H1 (cell line): ENCODE measurements around the gene COL5A1. TPM values are rescaled to one million over a fixed set of nuclear protein-coding genes. Genes with fewer than 3 reads are reported as not detected.

ENCODE experiments used
- CTCF ChIA-PET: fragments of 300-600 bp; sonication (Branson Sonifier 250); formaldehyde crosslinking; loops from one replicate; lab custom pipeline; 2021; ENCODE audit not compliant: partially characterized antibody; lab: Charles Lee
- POLR2A ChIA-PET: fragments of 300-600 bp; sonication (Branson Sonifier 250); formaldehyde crosslinking; loops from one replicate; lab custom pipeline; 2021; ENCODE audit warnings: inconsistent platforms; ENCODE audit not compliant: partially characterized antibody; lab: Charles Lee
- DNase-seq, 2 experiments: peaks; one replicate each; pipeline versions ENCODE4 v3.0.0 to v3.0.0-alpha.2; 2010 to 2022; ENCODE audit warnings: low spot score in 2 of 2, low read depth in 1 of 2, mixed read lengths in 1 of 2
- FAIRE-seq: peaks from 2 replicates; lab custom pipeline; 2011; peaks lifted over from hg19 to GRCh38; lab: Jason Lieb, UNC
- H2AFZ ChIP-seq: 2 replicates; pipeline ENCODE4 v1.8.1; 2012; ENCODE audit warnings: low read length, inconsistent platforms
- H2AK5ac ChIP-seq: 2 replicates; pipeline ENCODE4 v1.6.1; 2013; ENCODE audit warnings: low read depth, low read length
- H2BK120ac ChIP-seq: replicated peaks from 2 replicates; pipeline ENCODE3; 2013; ENCODE audit warnings: low read depth, low read length, inconsistent platforms
- H2BK12ac ChIP-seq: 2 replicates; pipeline ENCODE4 v1.6.1; 2013; ENCODE audit warnings: low read depth, low read length
- H2BK15ac ChIP-seq: 2 replicates; pipeline ENCODE4 v1.6.1; 2013; ENCODE audit warnings: low read length
- H2BK20ac ChIP-seq: 2 replicates; pipeline ENCODE4 v1.6.1; 2013; ENCODE audit warnings: low read length
- H2BK5ac ChIP-seq: 2 replicates; pipeline ENCODE4 v1.6.1; 2013; ENCODE audit warnings: low read depth, low read length
- H3K14ac ChIP-seq: 2 replicates; pipeline ENCODE4 v1.6.1; 2013; ENCODE audit warnings: inconsistent platforms; ENCODE audit not compliant: insufficient read length
- H3K18ac ChIP-seq: 2 replicates; pipeline ENCODE4 v1.6.1; 2013; ENCODE audit warnings: low read length; ENCODE audit errors: extremely low read depth
- H3K23ac ChIP-seq: 2 replicates; pipeline ENCODE4 v1.6.1; 2013; ENCODE audit warnings: inconsistent platforms; ENCODE audit not compliant: insufficient read length
- H3K23me2 ChIP-seq: 2 replicates; pipeline ENCODE4 v1.6.1; 2013; ENCODE audit warnings: low read depth, low read length
- H3K27ac ChIP-seq: 2 replicates; pipeline ENCODE4 v1.6.1; 2011; ENCODE audit warnings: low read depth, low read length, inconsistent platforms
- H3K27me3 ChIP-seq, 4 experiments: replicated peaks in 1 of 4; 1 replicate in 1 of 4; 2 replicates in 3 of 4; pipeline versions ENCODE4 v1.6.1 to v1.8.1; 2011 to 2013; ENCODE audit warnings: low read length in 3 of 4, mild to moderate bottlenecking in 3 of 4, inconsistent platforms in 2 of 4, mixed read lengths in 2 of 4, moderate library complexity in 1 of 4; ENCODE audit not compliant: control insufficient read depth in 3 of 4, insufficient read depth in 3 of 4; ENCODE audit errors: extremely low read depth in 1 of 4
- H3K36me3 ChIP-seq, 4 experiments: 2 replicates each; pipeline versions ENCODE4 v1.6.1 to v1.8.1; 2011 to 2013; ENCODE audit warnings: mild to moderate bottlenecking in 4 of 4, low read length in 3 of 4, moderate library complexity in 2 of 4, control low read depth in 1 of 4, inconsistent platforms in 1 of 4; ENCODE audit not compliant: insufficient read depth in 4 of 4, control insufficient read depth in 2 of 4
- H3K4ac ChIP-seq: replicated peaks from 2 replicates; pipeline ENCODE3; 2013; ENCODE audit warnings: low read length, low read depth, mixed read lengths, inconsistent platforms; ENCODE audit not compliant: insufficient read length
- H3K4me1 ChIP-seq, 4 experiments: replicated peaks in 1 of 4; 1 replicate in 1 of 4; 2 replicates in 3 of 4; pipeline versions ENCODE4 v1.6.1 to v1.8.1; 2011 to 2013; ENCODE audit warnings: low read length in 3 of 4, inconsistent platforms in 2 of 4, mixed read lengths in 1 of 4; ENCODE audit not compliant: insufficient read depth in 4 of 4, control insufficient read depth in 3 of 4
- H3K4me2 ChIP-seq, 2 experiments: 2 replicates each; pipeline versions ENCODE4 v1.6.1 to v1.8.1; 2011 to 2013; ENCODE audit warnings: low read depth in 2 of 2, low read length in 2 of 2, control low read depth in 1 of 2, inconsistent platforms in 1 of 2, mild to moderate bottlenecking in 1 of 2; ENCODE audit not compliant: insufficient read depth in 1 of 2
- H3K4me3 ChIP-seq, 4 experiments: fragments of 200-600, 300-600 bp in 1 of 4; sonication (generic), shearing (Covaris generic), sonication (Bioruptor Twin) in 1 of 4; 2 replicates each; pipeline versions ENCODE4 v1.5.1 to v1.8.1; 2011 to 2016; ENCODE audit warnings: low read length in 4 of 4, low read depth in 3 of 4, control low read depth in 2 of 4, inconsistent platforms in 2 of 4, mild to moderate bottlenecking in 2 of 4, mixed read lengths in 1 of 4, moderate library complexity in 1 of 4; ENCODE audit not compliant: insufficient read depth in 2 of 4; ENCODE audit errors: extremely low read depth in 1 of 4
- H3K56ac ChIP-seq: replicated peaks from 2 replicates; pipeline ENCODE3; 2013; ENCODE audit warnings: low read depth, mild to moderate bottlenecking, mixed read lengths, low read length, inconsistent platforms; ENCODE audit not compliant: insufficient read length
- H3K79me1 ChIP-seq: 2 replicates; pipeline ENCODE4 v1.6.1; 2013; ENCODE audit warnings: low read depth, low read length, control low read depth
- H3K79me2 ChIP-seq, 2 experiments: 2 replicates each; pipeline versions ENCODE4 v1.6.1 to v1.8.1; 2012 to 2013; ENCODE audit warnings: low read length in 2 of 2, mild to moderate bottlenecking in 2 of 2, inconsistent platforms in 1 of 2; ENCODE audit not compliant: insufficient read depth in 2 of 2, control insufficient read depth in 1 of 2
- H3K9ac ChIP-seq, 4 experiments: replicated peaks in 1 of 4; 1 replicate in 1 of 4; 2 replicates in 3 of 4; pipeline versions ENCODE4 v1.6.1 to v1.8.1; 2011 to 2013; ENCODE audit warnings: low read depth in 3 of 4, low read length in 3 of 4, control low read depth in 2 of 4, mild to moderate bottlenecking in 2 of 4, moderate library complexity in 2 of 4, inconsistent platforms in 1 of 4; ENCODE audit errors: extremely low read depth in 1 of 4
- H3K9me3 ChIP-seq, 2 experiments: 2 replicates each; pipeline versions ENCODE4 v1.6.1 to v1.8.1; 2012 to 2013; ENCODE audit warnings: mild to moderate bottlenecking in 2 of 2, moderate library complexity in 2 of 2, control low read depth in 1 of 2, inconsistent platforms in 1 of 2, low read depth in 1 of 2, low read length in 1 of 2, mixed read lengths in 1 of 2; ENCODE audit not compliant: insufficient read depth in 2 of 2
- H4K20me1 ChIP-seq, 2 experiments: replicated peaks in 1 of 2; 2 replicates each; pipeline versions ENCODE3 to v1.8.1; 2011 to 2013; ENCODE audit warnings: inconsistent platforms in 2 of 2, low read length in 2 of 2, mild to moderate bottlenecking in 1 of 2; ENCODE audit not compliant: insufficient read depth in 2 of 2, control insufficient read depth in 1 of 2
- H4K5ac ChIP-seq: 2 replicates; pipeline ENCODE4 v1.6.1; 2013; ENCODE audit warnings: low read length, low read depth, mixed read lengths, inconsistent platforms; ENCODE audit not compliant: insufficient read length
- H4K8ac ChIP-seq: 2 replicates; pipeline ENCODE4 v1.8.0; 2013; ENCODE audit warnings: mild to moderate bottlenecking, moderate library complexity, low read length, inconsistent platforms; ENCODE audit not compliant: insufficient read depth; ENCODE audit errors: extremely low read depth
- H4K91ac ChIP-seq: replicated peaks from 2 replicates; pipeline ENCODE3; 2013; ENCODE audit warnings: low read length, mixed read lengths, inconsistent platforms; ENCODE audit not compliant: insufficient read length
- WGBS, 2 experiments: shearing (Covaris generic) in 1 of 2; methylation state at CpG; one replicate each; pipeline versions ENCODE4 v1.1.6 to v1.1.7; 2013 to 2015; ENCODE audit warnings: low lambda C conversion rate in 2 of 2, mixed read lengths in 2 of 2, inconsistent platforms in 1 of 2, low coverage in 1 of 2, missing lambda C conversion rate in 1 of 2; ENCODE audit not compliant: insufficient replicate concordance in 2 of 2, insufficient coverage in 1 of 2, insufficient read length in 1 of 2; ENCODE audit errors: extremely low coverage in 1 of 2, missing lambda C conversion rate in 1 of 2; 5-methylcytosine and 5-hydroxymethylcytosine counted together
- polyA plus RNA-seq, 7 experiments: library from polyadenylated mRNA; depleted of rRNA in 3 of 7; stranded (reverse) in 5 of 7; unstranded in 2 of 7; fragments of >200 nt in 5 of 7; fragments of 200-250 nt in 2 of 7; gene quantifications; 1 replicate in 5 of 7; 2 replicates in 1 of 7; 4 replicates in 1 of 7; pipeline versions ENCODE4 v1.2.1 to v1.2.3, GENCODE V29; 2011 to 2013; ENCODE audit warnings: missing spikeins in 2 of 7, mixed read lengths in 2 of 7
- total RNA-seq: library from RNA; stranded (reverse); fragmentation: NEBNext Ultra II Directional; extraction: Animal tissue kit (Norgen Biotek cat#: 25700); gene quantifications from 2 replicates; pipeline ENCODE4 v1.2.1, GENCODE V29; 2021

Gene COL5A1
- total and polyA plus RNA-seq, 2 of the 8 experiments (the other 6 are each of a cell fraction or from before 2014, with no cell fraction given), result 3.8 to 12.0 TPM

- no peak overlapping the region for H3K27ac ChIP-seq
- H3K23ac ChIP-seq, result no peak overlapping the region
- H3K56ac ChIP-seq, result no peak overlapping the region
- no peak overlapping the region for H3K4ac ChIP-seq
- H3K18ac ChIP-seq, result no peak overlapping the region
- no peaks in the 10 kb centered on the region for H4K20me1 ChIP-seq
- no peak overlapping the region for H4K8ac ChIP-seq
- DNase-seq (no peak), FAIRE-seq (no peak)
- no peak overlapping the region for H2BK5ac ChIP-seq
- POLR2A ChIA-PET, result no interaction called here
- no peak overlapping the region for H2AK5ac ChIP-seq
- H2BK20ac ChIP-seq, result no peak overlapping the region
- H2BK12ac ChIP-seq, result no peak overlapping the region
- no peaks in the 10 kb centered on the region for H3K36me3 ChIP-seq
- CTCF ChIA-PET, result interaction anchor here (1.0 to 6.3 kb wide), 8 partner anchors 9 to 231 kb away, joined by 3 to 54 read pairs (median 4); no protein-coding TSS in a partner anchor
- no peak overlapping the region for H3K9ac ChIP-seq
- H3K27me3 ChIP-seq, result no peaks in the 10 kb centered on the region
- peaks cover 0 to 5% (median 0%) of the 10 kb centered on the region in 4 experiments; a peak in 2 of 7 replicates for H3K4me1 ChIP-seq
- H3K14ac ChIP-seq, result no peak overlapping the region
- H2BK15ac ChIP-seq, result no peak overlapping the region
- 84% methylated on average over 21 of the region's 22 CpGs; no CpG with 5 or more reads in 1 of the 2 experiments for WGBS, 2 experiments
- H4K5ac ChIP-seq, result no peak overlapping the region
- peaks cover 15% of the 10 kb centered on the region; the same call in 1 of the 2 replicates for H3K23me2 ChIP-seq
- H3K4me3 ChIP-seq, result no peak overlapping the region
- no peak overlapping the region for H4K91ac ChIP-seq
- no peaks in the 10 kb centered on the region; the same call in 1 of the 2 replicates for H3K79me1 ChIP-seq
- no peak overlapping the region for H2AFZ ChIP-seq
- H3K4me2 ChIP-seq, result no peak overlapping the region
- peaks cover 0 to 5% of the 10 kb centered on the region in 2 experiments; a peak in 1 of 4 replicates for H3K9me3 ChIP-seq
- no peaks in the 10 kb centered on the region for H3K79me2 ChIP-seq
- no peak overlapping the region for H2BK120ac ChIP-seq
These were observed 39.6 kb downstream of the COL5A1 start for GRCh38 chr9:134681061-134681661.
